HCT116 (cell line): Measurements from ENCODE around the gene LRRC9. TPM values are rescaled to one million over a fixed set of nuclear protein-coding genes. Genes with fewer than 3 reads are reported as not detected.

Source experiments
- ATAC-seq: fragments of 200-7000 bp; cut with Tn5 transposase; 2 replicates; pipeline ENCODE4 v1.9.1; 2020; ENCODE audit warnings: mild to moderate bottlenecking, moderate library complexity
- BruUV-seq: library from RNA; stranded (reverse); fragments of 400-500 nt; replicated peaks from 2 replicates; lab custom pipeline; 2021; lab: Mats Ljungman, UMichigan
- CTCF ChIA-PET: fragments of 300-600 bp; sonication (Branson Sonifier 250); formaldehyde crosslinking; loops from one replicate; lab custom pipeline; 2021; ENCODE audit warnings: antibody characterized with exemption; lab: Charles Lee
- POLR2A ChIA-PET: fragments of 300-600, 350-600 bp; sonication (Branson Sonifier 250); formaldehyde crosslinking; loops from one replicate; lab custom pipeline; 2021; ENCODE audit warnings: antibody characterized with exemption; lab: Charles Lee
- RAD21 ChIA-PET, 2 experiments: fragments of 300-600 bp; sonication (Branson Sonifier 250); formaldehyde crosslinking; loops; one replicate each; lab custom pipeline; 2023; ENCODE audit warnings: low total read pairs in 2 of 2; ENCODE audit not compliant: uncharacterized antibody in 2 of 2, unreplicated experiment in 2 of 2, low non-redundant PET in 1 of 2; lab: Charles Lee
- DNase-seq: peaks from one replicate; pipeline ENCODE4 v3.0.0-alpha.2; 2010; ENCODE audit warnings: low read depth, low spot score
- H2AFZ ChIP-seq: fragments of 200-600 bp; shearing (Covaris generic), sonication (generic); 2 replicates; pipeline ENCODE4 v1.6.1; 2017; ENCODE audit warnings: low read depth, mixed run types, mixed read lengths, antibody characterized with exemption, low read length; ENCODE audit not compliant: poor library complexity, severe bottlenecking
- H3K27ac ChIP-seq: 2 replicates; pipeline ENCODE4 v1.5.1; 2012; ENCODE audit warnings: low read depth, low read length
- H3K27me3 ChIP-seq: fragments of 200-600 bp; sonication (generic); 2 replicates; pipeline ENCODE4 v1.6.1; 2016; ENCODE audit warnings: mixed run types, low read length, mixed read lengths; ENCODE audit not compliant: insufficient read depth
- H3K36me3 ChIP-seq, 2 experiments: fragments of 200-500 bp in 1 of 2; fragments of 200-600 bp in 1 of 2; sonication (Bioruptor generic) in 1 of 2; sonication (generic) in 1 of 2; 2 replicates each; pipeline versions ENCODE4 v1.5.1 to v1.6.1; 2014 to 2016; ENCODE audit warnings: low read length in 2 of 2, inconsistent platforms in 1 of 2, mixed read lengths in 1 of 2, mixed run types in 1 of 2; ENCODE audit not compliant: insufficient read depth in 2 of 2, control insufficient read depth in 1 of 2
- H3K4me1 ChIP-seq, 2 experiments: fragments of 200-600 bp in 1 of 2; sonication (generic) in 1 of 2; 2 replicates each; pipeline versions ENCODE4 v1.5.1 to v1.6.1; 2012 to 2017; ENCODE audit warnings: low read length in 2 of 2, inconsistent platforms in 1 of 2, mild to moderate bottlenecking in 1 of 2, mixed read lengths in 1 of 2, mixed run types in 1 of 2, moderate library complexity in 1 of 2; ENCODE audit not compliant: insufficient read depth in 2 of 2, control insufficient read depth in 1 of 2
- H3K4me2 ChIP-seq: fragments of 200-600 bp; sonication (generic); 2 replicates; pipeline ENCODE4 v1.6.1; 2017; ENCODE audit warnings: mixed run types, low read length, mixed read lengths
- H3K4me3 ChIP-seq, 2 experiments: fragments of 200-600 bp in 1 of 2; sonication (generic) in 1 of 2; replicated peaks in 1 of 2; 2 replicates each; pipeline ENCODE4 v1.5.1; 2011 to 2016; ENCODE audit warnings: low read length in 2 of 2, control low read depth in 1 of 2, low read depth in 1 of 2, mild to moderate bottlenecking in 1 of 2, mixed read lengths in 1 of 2, mixed run types in 1 of 2
- H3K79me2 ChIP-seq: fragments of 200-600 bp; sonication (generic); 2 replicates; pipeline ENCODE4 v1.6.1; 2017; ENCODE audit warnings: mild to moderate bottlenecking, mixed run types, low read length, moderate library complexity, mixed read lengths; ENCODE audit not compliant: insufficient read depth
- H3K9ac ChIP-seq: fragments of 200-600 bp; sonication (generic); 2 replicates; pipeline ENCODE4 v1.6.1; 2016; ENCODE audit warnings: low read length, mixed read lengths
- H3K9me2 ChIP-seq: fragments of 200-600 bp; sonication (generic), shearing (Covaris generic); 2 replicates; pipeline ENCODE4 v1.6.1; 2017; ENCODE audit warnings: mixed run types, mild to moderate bottlenecking, moderate library complexity; ENCODE audit not compliant: insufficient read depth
- H3K9me3 ChIP-seq, 2 experiments: fragments of 200-500 bp in 1 of 2; fragments of 200-600 bp in 1 of 2; sonication (Bioruptor generic) in 1 of 2; sonication (generic) in 1 of 2; 2 replicates each; pipeline ENCODE4 v1.6.1; 2014 to 2017; ENCODE audit warnings: low read length in 2 of 2, mixed read lengths in 2 of 2, inconsistent platforms in 1 of 2, low read depth in 1 of 2, mild to moderate bottlenecking in 1 of 2, mixed run types in 1 of 2, moderate library complexity in 1 of 2; ENCODE audit not compliant: control insufficient read depth in 1 of 2, insufficient read depth in 1 of 2
- H4K20me1 ChIP-seq: fragments of 200-600 bp; sonication (generic), shearing (Covaris generic); 2 replicates; pipeline ENCODE4 v1.6.1; 2017; ENCODE audit warnings: mixed run types, mild to moderate bottlenecking, moderate library complexity; ENCODE audit not compliant: insufficient read depth
- CBX3 ChIP-seq: IDR thresholded peaks from 2 replicates; pipeline ENCODE4 v1.6.1; 2012; ENCODE audit warnings: low read depth
- CTCF ChIP-seq, 3 experiments: fragments of 200-600 bp in 1 of 3; sonication (generic) in 1 of 3; IDR thresholded peaks in 2 of 3; conservative IDR thresholded peaks in 1 of 3; 2 replicates each; pipeline ENCODE4 v1.5.1; 2012 to 2017; ENCODE audit warnings: low read depth in 2 of 3, low read length in 2 of 3, antibody characterized with exemption in 1 of 3, borderline replicate concordance in 1 of 3, control low read depth in 1 of 3, mild to moderate bottlenecking in 1 of 3, mixed read lengths in 1 of 3, mixed run types in 1 of 3, moderate library complexity in 1 of 3; ENCODE audit not compliant: insufficient read depth in 1 of 3
- ELF1 ChIP-seq: IDR thresholded peaks from 2 replicates; pipeline ENCODE4 v1.6.1; 2012; ENCODE audit warnings: low read depth, borderline replicate concordance
- FOSL1 ChIP-seq: IDR thresholded peaks from 2 replicates; pipeline ENCODE4 v1.6.1; 2012; ENCODE audit warnings: low read depth
- RAD21 ChIP-seq: IDR thresholded peaks from 2 replicates; pipeline ENCODE4 v1.6.1; 2012; ENCODE audit warnings: low read depth, mild to moderate bottlenecking
- SIN3A ChIP-seq: IDR thresholded peaks from 2 replicates; pipeline ENCODE4 v1.6.1; 2012; ENCODE audit warnings: low read depth
- SRF ChIP-seq: IDR thresholded peaks from 2 replicates; pipeline ENCODE4 v1.6.1; 2012; ENCODE audit warnings: low read depth
- TCF7L2 ChIP-seq: IDR thresholded peaks from 2 replicates; pipeline ENCODE4 v1.7.0; 2011; ENCODE audit warnings: borderline replicate concordance, inconsistent platforms; ENCODE audit not compliant: insufficient read depth, insufficient read length; ENCODE audit errors: extremely low read depth
- ZFX ChIP-seq: fragments of 450-650 bp; IDR thresholded peaks from 2 replicates; pipeline ENCODE4 v1.6.1; 2017
- ZNF274 ChIP-seq: fragments of 200-500 bp; sonication (Bioruptor generic); IDR thresholded peaks from 2 replicates; pipeline ENCODE4 v1.6.1; 2014; ENCODE audit warnings: mild to moderate bottlenecking, low read depth, low read length, inconsistent platforms
- intact Hi-C: fragments of 100-400 bp; cut with micrococcal nuclease; formaldehyde crosslinking; loops from 2 replicates; pipeline ENCODE4 v1.10.0; 2022
- total RNA-seq: library from RNA; stranded (reverse); gene quantifications from one replicate; pipeline ENCODE4 v1.2.1, GENCODE V29; 2021; ENCODE audit not compliant: unreplicated experiment
- TF ChIP-seq, protein P1 (sequence below): IDR thresholded peaks from 2 replicates; pipeline ENCODE4 v1.6.1; 2012

Gene LRRC9
- total RNA-seq, 1 experiment from 2014 or later, result not detected

- H3K79me2 ChIP-seq, result no peaks in the 10 kb centered on the region
- H3K9me3 ChIP-seq, result no peaks in the 10 kb centered on the region
- ATAC-seq, result no peak
- intact Hi-C loops, result no loop called here
- no peaks in the 10 kb centered on the region for H3K27me3 ChIP-seq
- no peaks in the 10 kb centered on the region for H3K4me1 ChIP-seq
- H3K4me3 ChIP-seq, result no peak overlapping the region
- POLR2A ChIA-PET, result no interaction called here
- DNase-seq, result no peak
- no peak overlapping the region for H2AFZ ChIP-seq
- H3K36me3 ChIP-seq, result no peaks in the 10 kb centered on the region
- H4K20me1 ChIP-seq, result no peaks in the 10 kb centered on the region
- BruUV-seq, result no TSS peak
- no peaks in the 10 kb centered on the region for H3K9me2 ChIP-seq
- RAD21 ChIA-PET, result no interaction called here
- CTCF ChIA-PET, result interaction anchor here (1.9 kb wide), 1 partner anchor 18 kb away, joined by 7 read pairs; no protein-coding TSS in a partner anchor
- H3K27ac ChIP-seq, result no peak overlapping the region
- no peak for TF ChIP-seq CTCF (IDR thresholded peaks at IDR 0.05 in 2 of 3, conservative IDR thresholded peaks at IDR 0.05 in 1 of 3; ENCODE audit: borderline replicate concordance in 1 of 3, insufficient read depth in 1 of 3, low read depth in 2 of 3, low read length in 2 of 3)
- TF ChIP-seq SIN3A, result no peak
- TF ChIP-seq ELF1, result no peak
- no peak for TF ChIP-seq ZFX
- TF ChIP-seq, protein P1, sequence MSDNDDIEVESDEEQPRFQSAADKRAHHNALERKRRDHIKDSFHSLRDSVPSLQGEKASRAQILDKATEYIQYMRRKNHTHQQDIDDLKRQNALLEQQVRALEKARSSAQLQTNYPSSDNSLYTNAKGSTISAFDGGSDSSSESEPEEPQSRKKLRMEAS, result no peak
- TF ChIP-seq FOSL1, result no peak
- TF ChIP-seq ZNF274, result no peak
- no peak for TF ChIP-seq CBX3
- no peak for TF ChIP-seq TCF7L2
- TF ChIP-seq SRF, result no peak
- no peak for TF ChIP-seq RAD21
- no peak overlapping the region for H3K9ac ChIP-seq
- H3K4me2 ChIP-seq, result no peak overlapping the region
Measured at GRCh38 chr14:59983048-59983447, 63.1 kb downstream of the LRRC9 start.
